ENCODE data around the gene MAP3K7. TPM values are rescaled to one million over a fixed set of nuclear protein-coding genes. Genes with fewer than 3 reads are reported as not detected.

MAP3K7 gene
- total RNA-seq, 1 experiment from 2014 or later: 31.9 TPM

- H3K4me2 ChIP-seq: no peak overlapping the region
- no peak overlapping the region for H2AFZ ChIP-seq
- no peaks in the 10 kb centered on the region for H3K79me2 ChIP-seq (ENCODE audit: low read depth)
- no peaks in the 10 kb centered on the region for H3K4me1 ChIP-seq (replicated peaks; ENCODE audit: insufficient read depth)
- intact Hi-C loops (cut with micrococcal nuclease; ENCODE audit: unreplicated experiment): no loop called here
- TF ChIP-seq CTCF (conservative IDR thresholded peaks at IDR 0.05) (no peak), EZH2 (IDR thresholded peaks at IDR 0.05; ENCODE audit: low read depth) (no peak)
- H3K36me3 ChIP-seq (ENCODE audit: low read depth): no peaks in the 10 kb centered on the region
- no peak for DNase-seq
- H3K4me3 ChIP-seq: no peak overlapping the region
- H3K9me2 ChIP-seq (ENCODE audit: insufficient read depth): no peaks in the 10 kb centered on the region
- ChIA-PET POLR2A (ENCODE audit: unreplicated experiment) (no interaction called here), CTCF (no interaction called here)
- H3F3A ChIP-seq (ENCODE audit: insufficient read depth, low read depth): no peaks in the 10 kb centered on the region
- BruUV-seq (replicated peaks): no TSS peak
- no peaks in the 10 kb centered on the region for H3K27me3 ChIP-seq (ENCODE audit: insufficient read depth, low read depth)
- H4K20me1 ChIP-seq (ENCODE audit: insufficient read depth): no peaks in the 10 kb centered on the region
- H3K9me3 ChIP-seq (ENCODE audit: insufficient read depth, low read depth): no peaks in the 10 kb centered on the region
- no peak overlapping the region for H3K27ac ChIP-seq
Observed at GRCh38 chr6:90604546-90604945, 17.7 kb upstream of the MAP3K7 start.

GRCh38 chr6:90599151-90599550, 12.3 kb upstream of the MAP3K7 start:
- Histone ChIP-seq H3K27ac (no peak overlapping the region), H3F3A (ENCODE audit: insufficient read depth, low read depth) (no peaks in the 10 kb centered on the region), H3K79me2 (ENCODE audit: low read depth) (no peaks in the 10 kb centered on the region), H4K20me1 (ENCODE audit: insufficient read depth) (no peaks in the 10 kb centered on the region), H3K4me1 (replicated peaks; ENCODE audit: insufficient read depth) (no peaks in the 10 kb centered on the region), H3K36me3 (ENCODE audit: low read depth) (no peaks in the 10 kb centered on the region), H3K27me3 (ENCODE audit: insufficient read depth, low read depth) (no peaks in the 10 kb centered on the region), H3K4me2 (no peak overlapping the region), H3K9me2 (ENCODE audit: insufficient read depth) (no peaks in the 10 kb centered on the region; the same call in 1 of the 2 replicates), H3K9me3 (ENCODE audit: insufficient read depth, low read depth) (no peaks in the 10 kb centered on the region), H2AFZ (no peak overlapping the region), H3K4me3 (no peak overlapping the region)
- no peak for TF ChIP-seq EZH2 (IDR thresholded peaks at IDR 0.05; ENCODE audit: low read depth)
- no peak for TF ChIP-seq CTCF (conservative IDR thresholded peaks at IDR 0.05)
- POLR2A ChIA-PET (ENCODE audit: unreplicated experiment): no interaction called here
- CTCF ChIA-PET: no interaction called here
- no TSS peak for BruUV-seq (replicated peaks)
- intact Hi-C loops (cut with micrococcal nuclease; ENCODE audit: unreplicated experiment): no loop called here
- DNase-seq: no peak

- Histone ChIP-seq H3K79me2 (ENCODE audit: low read depth) (no peaks in the 10 kb centered on the region), H3K27me3 (ENCODE audit: insufficient read depth, low read depth) (no peaks in the 10 kb centered on the region), H3K36me3 (ENCODE audit: low read depth) (no peaks in the 10 kb centered on the region), H3K27ac (no peak overlapping the region), H3K4me1 (replicated peaks; ENCODE audit: insufficient read depth) (no peaks in the 10 kb centered on the region), H3K4me3 (no peak overlapping the region), H3F3A (ENCODE audit: insufficient read depth, low read depth) (no peaks in the 10 kb centered on the region), H2AFZ (no peak overlapping the region), H4K20me1 (ENCODE audit: insufficient read depth) (no peaks in the 10 kb centered on the region), H3K9me2 (ENCODE audit: insufficient read depth) (no peaks in the 10 kb centered on the region; the same call in 1 of the 2 replicates), H3K9me3 (ENCODE audit: insufficient read depth, low read depth) (no peaks in the 10 kb centered on the region), H3K4me2 (no peak overlapping the region)
- intact Hi-C loops (cut with micrococcal nuclease; ENCODE audit: unreplicated experiment): no loop called here
- CTCF ChIA-PET: no interaction called here
- POLR2A ChIA-PET (ENCODE audit: unreplicated experiment): no interaction called here
- no TSS peak for BruUV-seq (replicated peaks)
- TF ChIP-seq CTCF (conservative IDR thresholded peaks at IDR 0.05): no peak
- no peak for TF ChIP-seq EZH2 (IDR thresholded peaks at IDR 0.05; ENCODE audit: low read depth)
- DNase-seq: no peak
Observed at GRCh38 chr6:90598192-90598951, 11.5 kb upstream of the MAP3K7 start.
